ENCODE results near the gene THAP5.

DNA sequence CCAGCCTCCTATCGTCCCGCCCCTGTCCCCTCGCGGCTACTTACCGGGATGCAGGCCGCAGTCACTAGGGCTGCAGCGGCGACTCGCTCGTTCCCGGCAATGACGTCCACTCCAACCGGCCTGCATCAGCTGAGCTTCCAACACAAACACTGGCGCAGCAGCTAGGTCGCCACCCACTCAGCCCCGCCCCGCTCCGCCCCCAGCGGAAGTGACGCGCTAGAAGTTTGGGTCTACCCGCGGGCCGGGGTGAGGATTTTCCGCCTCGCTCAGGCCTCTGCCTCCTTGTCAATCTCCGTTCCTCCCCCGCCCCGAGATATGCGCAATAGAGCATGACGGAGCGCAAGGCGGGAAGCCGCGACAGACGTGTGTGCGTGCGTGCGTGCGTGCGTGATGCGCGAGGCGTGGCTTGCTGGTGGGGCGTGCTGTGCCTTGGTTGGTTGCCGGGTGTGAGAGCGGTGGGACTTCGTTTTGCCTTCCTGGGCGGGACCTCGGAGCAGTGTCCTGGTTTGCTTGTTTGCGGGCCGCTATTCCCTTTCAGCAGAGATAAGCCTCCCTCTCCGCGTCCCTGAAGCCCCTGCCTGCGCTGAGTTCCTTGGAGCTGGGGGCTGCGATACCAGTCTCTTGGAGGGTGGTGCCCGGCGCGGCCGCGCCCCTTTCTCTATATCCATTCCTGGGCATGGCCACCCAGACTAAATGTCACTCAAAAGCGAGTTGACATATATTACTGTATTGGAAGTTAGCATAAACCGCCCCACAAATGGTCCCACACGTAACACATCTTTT, 43.3 kb downstream of the THAP5 start, which contains the start of gene PNPLA8:
- TF ChIP-seq, protein P1, sequence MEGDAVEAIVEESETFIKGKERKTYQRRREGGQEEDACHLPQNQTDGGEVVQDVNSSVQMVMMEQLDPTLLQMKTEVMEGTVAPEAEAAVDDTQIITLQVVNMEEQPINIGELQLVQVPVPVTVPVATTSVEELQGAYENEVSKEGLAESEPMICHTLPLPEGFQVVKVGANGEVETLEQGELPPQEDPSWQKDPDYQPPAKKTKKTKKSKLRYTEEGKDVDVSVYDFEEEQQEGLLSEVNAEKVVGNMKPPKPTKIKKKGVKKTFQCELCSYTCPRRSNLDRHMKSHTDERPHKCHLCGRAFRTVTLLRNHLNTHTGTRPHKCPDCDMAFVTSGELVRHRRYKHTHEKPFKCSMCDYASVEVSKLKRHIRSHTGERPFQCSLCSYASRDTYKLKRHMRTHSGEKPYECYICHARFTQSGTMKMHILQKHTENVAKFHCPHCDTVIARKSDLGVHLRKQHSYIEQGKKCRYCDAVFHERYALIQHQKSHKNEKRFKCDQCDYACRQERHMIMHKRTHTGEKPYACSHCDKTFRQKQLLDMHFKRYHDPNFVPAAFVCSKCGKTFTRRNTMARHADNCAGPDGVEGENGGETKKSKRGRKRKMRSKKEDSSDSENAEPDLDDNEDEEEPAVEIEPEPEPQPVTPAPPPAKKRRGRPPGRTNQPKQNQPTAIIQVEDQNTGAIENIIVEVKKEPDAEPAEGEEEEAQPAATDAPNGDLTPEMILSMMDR (conservative IDR thresholded peaks at IDR 0.05; ENCODE audit: low read length): no peak
- TF ChIP-seq EZH2phosphoT487 (IDR thresholded peaks at IDR 0.05; ENCODE audit: borderline replicate concordance, low read depth, low read length): no peak
